Hepatic stellate cell (primary cell): ENCODE results near the gene PRCC.

Experiments used
- DNase-seq: peaks from one replicate; pipeline ENCODE4 v3.0.0; 2011; ENCODE audit warnings: low spot score

PRCC gene, protein sequence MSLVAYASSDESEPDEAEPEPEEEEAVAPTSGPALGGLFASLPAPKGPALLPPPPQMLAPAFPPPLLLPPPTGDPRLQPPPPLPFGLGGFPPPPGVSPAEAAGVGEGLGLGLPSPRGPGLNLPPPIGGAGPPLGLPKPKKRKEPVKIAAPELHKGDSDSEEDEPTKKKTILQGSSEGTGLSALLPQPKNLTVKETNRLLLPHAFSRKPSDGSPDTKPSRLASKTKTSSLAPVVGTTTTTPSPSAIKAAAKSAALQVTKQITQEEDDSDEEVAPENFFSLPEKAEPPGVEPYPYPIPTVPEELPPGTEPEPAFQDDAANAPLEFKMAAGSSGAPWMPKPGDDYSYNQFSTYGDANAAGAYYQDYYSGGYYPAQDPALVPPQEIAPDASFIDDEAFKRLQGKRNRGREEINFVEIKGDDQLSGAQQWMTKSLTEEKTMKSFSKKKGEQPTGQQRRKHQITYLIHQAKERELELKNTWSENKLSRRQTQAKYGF

GRCh38 chr1:156767101-156767878 lies at the start of gene PRCC:
TSS of gene PRCC (plus strand) at chr1:156767535. CDS start at chr1:156767772, 237 bp downstream.
- DNase-seq, result peak; percentile 92

DNA sequence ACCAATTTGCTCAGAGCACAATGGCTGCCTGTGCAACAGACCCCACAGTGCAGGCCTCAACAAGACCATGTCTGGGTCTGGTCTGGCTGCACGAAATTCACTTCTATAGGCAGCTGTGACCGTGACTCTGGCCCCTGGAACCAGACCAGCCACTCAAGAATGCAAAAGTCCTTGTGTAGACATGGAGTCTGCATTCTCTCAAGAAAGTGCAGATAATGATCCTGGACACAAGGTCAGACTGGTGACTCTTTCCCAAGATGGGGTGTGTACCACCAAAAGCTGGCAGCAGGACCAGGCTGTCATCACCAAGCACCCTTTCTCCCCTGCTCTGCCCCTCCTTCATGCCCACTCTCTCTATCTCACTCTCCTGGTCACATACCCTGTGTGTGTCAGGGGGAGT lies 46.2 kb upstream of the PRCC start:
- DNase-seq, result no peak

GRCh38 chr1:156721535-156721934 lies 45.8 kb upstream of the PRCC start:
- DNase-seq, result no peak

GRCh38 chr1:156725683-156726280 lies 41.6 kb upstream of the PRCC start:
- peak; percentile 89 for DNase-seq

DNA sequence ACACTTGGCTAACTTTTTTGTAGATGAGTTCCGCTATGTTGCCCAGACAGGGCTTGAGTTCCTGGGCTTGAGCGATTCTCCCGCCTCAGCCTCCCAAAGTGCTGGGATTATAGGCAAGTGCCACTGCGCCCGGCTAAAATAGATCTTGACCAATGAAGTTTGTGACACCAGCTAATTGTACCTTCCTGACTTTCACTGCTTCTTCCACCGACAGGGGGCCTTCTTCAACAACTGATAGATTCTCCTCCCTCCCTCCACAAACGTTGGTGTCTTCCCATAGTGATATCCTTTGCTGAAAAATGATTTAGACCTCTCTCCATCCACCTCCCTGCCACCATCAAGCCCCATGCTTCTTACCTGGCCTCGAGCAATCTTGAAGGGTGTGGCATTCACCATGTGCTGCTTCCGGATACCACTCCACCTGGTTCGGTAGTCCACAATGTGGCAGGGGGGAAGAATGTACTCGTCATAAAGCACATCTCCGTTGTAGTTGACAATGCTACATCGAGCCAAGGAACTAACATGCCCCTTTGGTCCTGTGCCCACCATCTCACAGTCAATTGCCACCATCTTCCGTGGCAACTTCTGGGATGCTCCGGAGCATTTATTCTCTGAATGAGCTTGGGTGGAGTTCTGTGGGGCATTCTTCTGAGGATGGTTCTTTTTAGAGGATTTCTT lies 40.6 kb upstream of the PRCC start:
- DNase-seq, result peak; percentile 77

- no peak for DNase-seq
Measured at GRCh38 chr1:156727492-156727891, 39.8 kb upstream of the PRCC start.

- DNase-seq, result peak; percentile 89
Measured at GRCh38 chr1:156727926-156728598, 39.3 kb upstream of the PRCC start, which contains the start of gene METTL25B. TSS of gene METTL25B (plus strand) at chr1:156728469. CDS start at chr1:156729105, 636 bp downstream.

- peak; percentile 95 for DNase-seq
Measured at GRCh38 chr1:156728599-156729462, 38.5 kb upstream of the PRCC start, which contains the start of gene ISG20L2. TSS of gene ISG20L2 (minus strand) at chr1:156728766. CDS start at chr1:156727652, 1,114 bp downstream.

GRCh38 chr1:156733989-156734584 lies 33.2 kb upstream of the PRCC start:
- no peak for DNase-seq

GRCh38 chr1:156738407-156738806 lies 28.9 kb upstream of the PRCC start:
- DNase-seq, result no peak

- no peak for DNase-seq
Measured at GRCh38 chr1:156738916-156739315, 28.4 kb upstream of the PRCC start.

GRCh38 chr1:156740237-156740740 lies 27.0 kb upstream of the PRCC start:
- DNase-seq, result no peak

- peak; percentile 96 for DNase-seq
Measured at GRCh38 chr1:156740741-156741480, 26.4 kb upstream of the PRCC start, which contains the start of gene MRPL24. TSS of gene MRPL24 (minus strand) at chr1:156741088. CDS start at chr1:156738704, 2,384 bp downstream.

- no peak for DNase-seq
Measured at GRCh38 chr1:156741481-156741983, 25.8 kb upstream of the PRCC start.

- no peak for DNase-seq
Measured at GRCh38 chr1:156742017-156742416, 25.3 kb upstream of the PRCC start.

DNA sequence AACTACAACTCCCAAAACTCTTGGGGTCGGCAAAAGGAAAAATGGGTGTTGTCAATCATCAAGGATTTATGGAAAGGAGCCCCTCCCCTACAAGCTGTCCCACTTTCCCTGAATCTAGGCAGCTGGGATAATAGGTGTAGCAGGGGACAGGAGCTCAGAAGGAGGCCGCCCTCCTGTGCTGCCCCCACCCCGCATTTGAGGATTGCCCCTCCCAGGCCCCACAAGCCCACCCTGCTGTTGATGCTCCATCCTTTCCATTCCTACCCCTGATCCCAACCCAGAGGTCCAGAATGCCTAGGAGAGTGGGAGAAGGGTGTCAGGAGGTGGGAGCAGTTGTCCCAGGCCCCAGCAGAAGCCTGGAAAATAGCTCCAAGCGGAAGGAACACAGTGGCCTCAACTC lies 24.5 kb upstream of the PRCC start:
- DNase-seq, result no peak

GRCh38 chr1:156743367-156744302 lies 23.7 kb upstream of the PRCC start:
- no peak for DNase-seq
